Activated naive CD8-positive, alpha-beta T cell treated with anti-CD3 and anti-CD28 coated beads, Interleukin-2, amount 10 ng/mL, durations not matched to agents 7 days and 5 days (primary cell): ENCODE results near the gene PRDX5. TPM values are rescaled to one million over a fixed set of nuclear protein-coding genes. Genes with fewer than 3 reads are reported as not detected.

Source experiments
- ATAC-seq: fragments of 150-1000 bp; cut with Tn5 transposase; one replicate; pipeline ENCODE4 v1.10.0; 2021; ENCODE audit warnings: low read depth, moderate library complexity
- POLR2A ChIA-PET: fragments of 350-600 bp; sonication (Branson Sonifier 250); formaldehyde crosslinking; loops from one replicate; lab custom pipeline; 2021; ENCODE audit warnings: antibody characterized with exemption; lab: Charles Lee
- DNase-seq: peaks from one replicate; pipeline ENCODE4 v3.0.0; 2021
- H3K27ac Mint-ChIP-seq: one replicate; pipeline ENCODE4 v1.8.0; 2022; ENCODE audit warnings: mild to moderate bottlenecking, mixed read lengths
- H3K27me3 Mint-ChIP-seq: one replicate; pipeline ENCODE4 v1.8.0; 2022; ENCODE audit warnings: mild to moderate bottlenecking, moderate library complexity, mixed read lengths
- H3K36me3 Mint-ChIP-seq: one replicate; pipeline ENCODE4 v1.8.0; 2021; ENCODE audit warnings: mild to moderate bottlenecking, mixed read lengths
- H3K4me1 Mint-ChIP-seq: one replicate; pipeline ENCODE4 v1.8.0; 2021; ENCODE audit warnings: mixed read lengths
- H3K4me3 Mint-ChIP-seq: one replicate; pipeline ENCODE4 v1.8.0; 2022; ENCODE audit warnings: mild to moderate bottlenecking, moderate library complexity, mixed read lengths
- H3K9me3 Mint-ChIP-seq: one replicate; pipeline ENCODE4 v1.8.0; 2021; ENCODE audit warnings: mixed read lengths
- microRNA-seq: library from miRNA; unstranded; fragments of <30 nt; microRNA quantifications from one replicate; pipeline ENCODE4 v1.2.0, GENCODE V29; 2022
- total RNA-seq, 2 experiments: library from RNA; stranded (reverse); gene quantifications; one replicate each; pipeline ENCODE4 v1.2.3, GENCODE V29; 2021

PRDX5 gene
- total RNA-seq, 2 experiments from 2014 or later: 85.1 to 91.2 TPM

DNA sequence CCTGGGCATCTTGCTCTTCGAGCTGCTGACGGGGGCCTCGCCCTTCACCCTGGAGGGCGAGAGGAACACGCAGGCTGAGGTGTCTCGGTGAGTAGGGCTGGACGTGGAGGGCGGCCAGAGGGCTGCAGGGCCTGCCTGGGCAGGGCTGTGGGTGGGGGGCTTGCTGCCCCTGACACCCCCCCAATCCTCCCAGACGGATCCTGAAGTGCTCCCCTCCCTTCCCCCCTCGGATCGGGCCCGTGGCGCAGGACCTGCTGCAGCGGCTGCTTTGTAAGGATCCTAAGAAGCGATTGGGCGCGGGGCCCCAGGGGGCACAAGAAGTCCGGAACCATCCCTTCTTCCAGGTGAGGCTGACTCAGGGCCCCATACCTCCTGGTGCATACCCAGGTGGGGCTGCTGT, 43.7 kb downstream of the PRDX5 start:
- Mint-ChIP-seq H3K27me3 (no peaks in the 10 kb centered on the region), H3K4me3 (no peak overlapping the region), H3K4me1 (peaks cover 25% of the 10 kb centered on the region), H3K9me3 (no peaks in the 10 kb centered on the region), H3K36me3 (peaks cover 22% of the 10 kb centered on the region), H3K27ac (no peak overlapping the region)
- DNase-seq (no peak), ATAC-seq (no peak)
- POLR2A ChIA-PET: no interaction called here

- POLR2A ChIA-PET: no interaction called here
- H3K27me3 Mint-ChIP-seq: no peaks in the 10 kb centered on the region
- DNase-seq (no peak), ATAC-seq (no peak)
- no peak overlapping the region for H3K4me3 Mint-ChIP-seq
- peaks cover 23% of the 10 kb centered on the region for H3K36me3 Mint-ChIP-seq
- H3K27ac Mint-ChIP-seq: no peak overlapping the region
- H3K9me3 Mint-ChIP-seq: no peaks in the 10 kb centered on the region
- H3K4me1 Mint-ChIP-seq: peaks cover 25% of the 10 kb centered on the region
These were observed 44.4 kb downstream of the PRDX5 start for GRCh38 chr11:64362339-64362738.

- Mint-ChIP-seq H3K4me3 (no peak overlapping the region), H3K27ac (no peak overlapping the region), H3K36me3 (peaks cover 27% of the 10 kb centered on the region), H3K27me3 (no peaks in the 10 kb centered on the region), H3K9me3 (no peaks in the 10 kb centered on the region), H3K4me1 (peaks cover 18% of the 10 kb centered on the region)
- POLR2A ChIA-PET: interaction anchor here (0.7 kb wide), 1 partner anchor 26 kb away, joined by 3 read pairs; no protein-coding TSS in a partner anchor
- DNase-seq (no peak), ATAC-seq (no peak)
These were observed 46.5 kb downstream of the PRDX5 start for GRCh38 chr11:64364435-64364834.

- ATAC-seq (no peak), DNase-seq (no peak)
- H3K9me3 Mint-ChIP-seq: no peaks in the 10 kb centered on the region
- no peak overlapping the region for H3K27ac Mint-ChIP-seq
- H3K27me3 Mint-ChIP-seq: no peaks in the 10 kb centered on the region
- H3K36me3 Mint-ChIP-seq: peaks cover 30% of the 10 kb centered on the region
- H3K4me3 Mint-ChIP-seq: no peak overlapping the region
- POLR2A ChIA-PET: interaction anchor here (0.7 kb wide), 1 partner anchor 27 kb away, joined by 3 read pairs; no protein-coding TSS in a partner anchor
- peaks cover 14% of the 10 kb centered on the region for H3K4me1 Mint-ChIP-seq
These were observed 47.0 kb downstream of the PRDX5 start for GRCh38 chr11:64364911-64365310.

DNA sequence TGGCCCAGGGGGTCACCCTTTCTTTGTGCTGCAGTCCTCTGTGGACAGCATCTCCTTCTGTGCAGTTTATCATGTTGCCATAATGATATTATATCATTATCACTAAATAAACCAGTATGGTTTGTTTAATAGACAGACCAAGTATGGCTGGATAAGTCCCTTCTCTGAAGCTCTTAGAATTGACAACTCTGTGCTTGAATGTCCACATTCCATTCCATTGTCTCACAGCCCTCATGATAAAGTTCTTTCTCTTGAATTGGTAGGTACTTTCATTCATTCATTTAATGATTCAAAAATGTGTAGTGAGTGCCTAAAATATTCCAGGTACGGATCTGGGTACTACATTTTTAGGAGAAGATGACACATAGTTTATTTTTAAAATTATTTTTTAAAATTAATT, 48.8 kb downstream of the PRDX5 start:
- Mint-ChIP-seq H3K27me3 (no peaks in the 10 kb centered on the region), H3K36me3 (peaks cover 31% of the 10 kb centered on the region), H3K9me3 (no peaks in the 10 kb centered on the region), H3K4me1 (peaks cover 6% of the 10 kb centered on the region), H3K4me3 (no peak overlapping the region), H3K27ac (no peak overlapping the region)
- ATAC-seq: no peak
- DNase-seq: no peak
- POLR2A ChIA-PET: no interaction called here

DNA sequence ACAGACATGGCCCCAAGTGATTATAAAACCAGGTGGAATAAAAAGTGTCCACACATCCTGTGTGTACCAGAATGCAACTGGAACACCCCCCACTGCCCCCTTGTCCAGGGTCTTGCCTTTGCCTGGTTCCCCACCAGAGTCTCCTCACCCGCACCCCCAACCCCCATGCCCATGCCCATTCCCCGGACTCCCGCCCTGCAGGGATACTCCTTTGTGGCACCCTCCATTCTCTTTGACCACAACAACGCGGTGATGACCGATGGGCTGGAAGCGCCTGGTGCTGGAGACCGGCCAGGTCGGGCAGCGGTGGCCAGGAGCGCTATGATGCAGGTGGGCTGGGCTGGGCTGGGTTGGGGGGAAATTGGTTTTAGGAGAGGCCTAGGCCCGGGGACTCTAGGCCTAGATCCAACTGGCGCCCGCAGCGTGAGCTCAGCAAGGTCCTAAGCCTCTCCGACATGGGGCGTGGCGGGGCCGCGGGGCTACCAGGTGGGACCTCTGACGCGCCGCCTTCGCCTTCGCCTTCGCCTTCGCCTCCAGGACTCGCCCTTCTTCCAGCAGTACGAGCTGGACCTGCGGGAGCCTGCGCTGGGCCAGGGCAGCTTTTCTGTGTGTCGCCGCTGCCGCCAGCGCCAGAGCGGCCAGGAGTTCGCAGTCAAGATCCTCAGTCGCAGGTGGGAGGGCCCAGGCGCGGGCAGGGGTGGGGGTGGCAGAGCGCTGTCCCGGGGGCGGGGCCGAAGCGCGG, 50.2 kb downstream of the PRDX5 start:
- POLR2A ChIA-PET: no interaction called here
- Mint-ChIP-seq H3K4me3 (no peak overlapping the region), H3K9me3 (no peaks in the 10 kb centered on the region), H3K27me3 (no peaks in the 10 kb centered on the region), H3K36me3 (peaks cover 25% of the 10 kb centered on the region), H3K4me1 (peaks cover 3% of the 10 kb centered on the region), H3K27ac (no peak overlapping the region)
- ATAC-seq: no peak
- DNase-seq: no peak

DNA sequence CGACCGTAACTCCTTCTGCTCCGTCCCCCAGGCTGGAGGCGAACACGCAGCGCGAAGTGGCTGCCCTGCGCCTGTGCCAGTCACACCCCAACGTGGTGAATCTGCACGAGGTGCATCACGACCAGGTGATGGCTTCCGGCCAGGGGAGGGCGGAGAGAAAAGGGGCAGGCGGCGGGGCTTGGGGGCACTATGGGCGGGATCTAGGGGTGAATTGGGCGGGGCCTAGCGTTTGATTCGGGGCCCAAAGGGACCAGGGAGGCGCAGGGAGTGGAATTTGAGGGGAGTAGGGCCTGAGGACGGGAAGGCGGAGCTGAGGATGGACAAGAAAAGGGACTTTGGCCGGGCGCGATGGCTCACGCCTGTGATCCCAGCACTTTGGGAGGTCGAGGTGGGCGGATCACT, 50.8 kb downstream of the PRDX5 start:
- no peaks in the 10 kb centered on the region for H3K9me3 Mint-ChIP-seq
- no peak for ATAC-seq

GRCh38 chr11:64369440-64370421, 51.8 kb downstream of the PRDX5 start:
- POLR2A ChIA-PET: no interaction called here
- ATAC-seq: no peak
- H3K4me3 Mint-ChIP-seq: no peak overlapping the region
- H3K27me3 Mint-ChIP-seq: no peaks in the 10 kb centered on the region
- no peak for DNase-seq
- H3K36me3 Mint-ChIP-seq: peaks cover 19% of the 10 kb centered on the region
- no peaks in the 10 kb centered on the region for H3K9me3 Mint-ChIP-seq
- no peaks in the 10 kb centered on the region for H3K4me1 Mint-ChIP-seq
- H3K27ac Mint-ChIP-seq: no peak overlapping the region

More for the DNA sequence above, 50.8 kb downstream of the PRDX5 start:
- DNase-seq: no peak
- H3K4me1 Mint-ChIP-seq: peaks cover 3% of the 10 kb centered on the region
- no peak overlapping the region for H3K4me3 Mint-ChIP-seq
- H3K27me3 Mint-ChIP-seq: no peaks in the 10 kb centered on the region
- H3K36me3 Mint-ChIP-seq: peaks cover 20% of the 10 kb centered on the region
- H3K27ac Mint-ChIP-seq: no peak overlapping the region
- POLR2A ChIA-PET: no interaction called here

GRCh38 chr11:64371201-64371600, 53.3 kb downstream of the PRDX5 start:
- Mint-ChIP-seq H3K9me3 (no peaks in the 10 kb centered on the region), H3K36me3 (peaks cover 14% of the 10 kb centered on the region), H3K4me3 (no peak overlapping the region), H3K4me1 (no peaks in the 10 kb centered on the region), H3K27me3 (no peaks in the 10 kb centered on the region), H3K27ac (no peak overlapping the region)
- no peak for DNase-seq
- no peak for ATAC-seq
- POLR2A ChIA-PET: no interaction called here

Small RNA genes within 50 kb of the gene (microRNA-seq; reads per million reads assigned to microRNA genes)
- gene MIR1237 (2.8 reads per million), gene MIR7155 (not detected)

Other genes with a start within 250 kb of the PRDX5 start
- gene MACROD1, start 152.0 kb upstream of the PRDX5 start, total RNA-seq: 10 to 100 TPM; 13.5 to 16.1 TPM
- 100 to 1,000 TPM; 218 to 219 TPM for gene STIP1, start 131.9 kb upstream of the PRDX5 start, total RNA-seq
- 100 to 1,000 TPM; 219 to 231 TPM for gene FERMT3, start 111.4 kb upstream of the PRDX5 start, total RNA-seq
- gene TRPT1, start 91.9 kb upstream of the PRDX5 start, total RNA-seq: 10 to 100 TPM; 45.0 to 47.8 TPM
- 100 to 1,000 TPM; 102 to 103 TPM for gene NUDT22, start 91.8 kb upstream of the PRDX5 start, total RNA-seq
- gene DNAJC4, start 87.6 kb upstream of the PRDX5 start, total RNA-seq: 10 to 100 TPM; 59.6 to 60.3 TPM
- 10 to 100 TPM; 93.4 to 98.8 TPM for gene VEGFB, start 83.5 kb upstream of the PRDX5 start, total RNA-seq
- 10 to 100 TPM; 27.7 to 28.1 TPM for gene FKBP2, start 77.0 kb upstream of the PRDX5 start, total RNA-seq
- 100 to 1,000 TPM; 122 to 124 TPM for gene PPP1R14B, start 71.2 kb upstream of the PRDX5 start, total RNA-seq
- gene PLCB3, start 66.6 kb upstream of the PRDX5 start, total RNA-seq: 10 to 100 TPM; 18.6 to 18.9 TPM
- 10 to 100 TPM; 32.9 to 35.8 TPM for gene BAD, start 33.5 kb upstream of the PRDX5 start, total RNA-seq
- gene GPR137, start 32.3 kb upstream of the PRDX5 start, total RNA-seq: 10 to 100 TPM; 31.3 to 32.7 TPM
- not detected for gene KCNK4, start 26.8 kb upstream of the PRDX5 start, total RNA-seq
- not detected for gene CATSPERZ, start 17.8 kb upstream of the PRDX5 start, total RNA-seq
- 10 to 100 TPM; 33.9 to 35.1 TPM for gene ESRRA, start 12.6 kb upstream of the PRDX5 start, total RNA-seq
- 100 to 1,000 TPM; 140 to 151 TPM for gene TRMT112, start 562 bp upstream of the PRDX5 start, total RNA-seq
- gene CCDC88B, start 22.1 kb downstream of the PRDX5 start, total RNA-seq: 100 to 1,000 TPM; 132 to 142 TPM
- gene RPS6KA4, start 41.0 kb downstream of the PRDX5 start, total RNA-seq: 10 to 100 TPM; 32.4 to 33.9 TPM
- gene SLC22A11, start 237.8 kb downstream of the PRDX5 start, total RNA-seq: not detected